ENCODE measurements around the gene HSD17B2.

DNA sequence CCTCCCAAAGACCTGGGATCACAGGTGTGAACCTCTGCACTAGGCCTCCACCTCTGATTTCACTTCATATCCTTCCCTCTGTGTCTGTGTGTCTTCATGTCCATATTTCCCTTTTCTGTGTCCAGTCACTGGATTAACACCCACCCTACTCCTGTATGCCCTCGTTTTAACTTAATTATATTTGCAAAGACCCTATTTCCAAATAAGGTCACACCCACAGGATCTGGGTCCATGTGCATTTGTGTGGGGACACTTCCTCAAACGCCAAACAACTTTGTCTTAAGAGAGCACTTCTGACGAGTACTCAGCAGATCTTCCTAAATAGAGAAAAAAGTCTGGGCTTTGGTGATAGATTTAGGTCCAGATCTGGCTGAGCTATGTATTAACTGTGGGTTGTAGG, 78.7 kb downstream of the HSD17B2 start:
- TF ChIP-seq, protein P1, sequence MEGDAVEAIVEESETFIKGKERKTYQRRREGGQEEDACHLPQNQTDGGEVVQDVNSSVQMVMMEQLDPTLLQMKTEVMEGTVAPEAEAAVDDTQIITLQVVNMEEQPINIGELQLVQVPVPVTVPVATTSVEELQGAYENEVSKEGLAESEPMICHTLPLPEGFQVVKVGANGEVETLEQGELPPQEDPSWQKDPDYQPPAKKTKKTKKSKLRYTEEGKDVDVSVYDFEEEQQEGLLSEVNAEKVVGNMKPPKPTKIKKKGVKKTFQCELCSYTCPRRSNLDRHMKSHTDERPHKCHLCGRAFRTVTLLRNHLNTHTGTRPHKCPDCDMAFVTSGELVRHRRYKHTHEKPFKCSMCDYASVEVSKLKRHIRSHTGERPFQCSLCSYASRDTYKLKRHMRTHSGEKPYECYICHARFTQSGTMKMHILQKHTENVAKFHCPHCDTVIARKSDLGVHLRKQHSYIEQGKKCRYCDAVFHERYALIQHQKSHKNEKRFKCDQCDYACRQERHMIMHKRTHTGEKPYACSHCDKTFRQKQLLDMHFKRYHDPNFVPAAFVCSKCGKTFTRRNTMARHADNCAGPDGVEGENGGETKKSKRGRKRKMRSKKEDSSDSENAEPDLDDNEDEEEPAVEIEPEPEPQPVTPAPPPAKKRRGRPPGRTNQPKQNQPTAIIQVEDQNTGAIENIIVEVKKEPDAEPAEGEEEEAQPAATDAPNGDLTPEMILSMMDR (IDR thresholded peaks at IDR 0.05; ENCODE audit: insufficient read depth, low read length) = no peak
- TF ChIP-seq GABPA (IDR thresholded peaks at IDR 0.05; ENCODE audit: low read depth) = no peak
- no peak for TF ChIP-seq REST (IDR thresholded peaks at IDR 0.05; ENCODE audit: insufficient replicate concordance, low read depth)
